Hepatocyte (in vitro differentiated cells): ENCODE results near the gene BCL2.

Experiments used
- CTCF ChIP-seq: fragments of 200-600 bp; sonication (generic); IDR thresholded peaks from 2 replicates; pipeline ENCODE4 v1.5.1; 2016; ENCODE audit warnings: antibody characterized with exemption, mild to moderate bottlenecking; ENCODE audit not compliant: poor library complexity
- EZH2 ChIP-seq: fragments of 200-600 bp; sonication (generic); IDR thresholded peaks from 2 replicates; pipeline ENCODE4 v1.6.1; 2016; ENCODE audit warnings: antibody characterized with exemption, mild to moderate bottlenecking, borderline replicate concordance
- EZH2phosphoT487 ChIP-seq: fragments of 200-600 bp; sonication (generic); IDR thresholded peaks from one replicate; pipeline ENCODE4 v1.6.1; 2018; ENCODE audit warnings: antibody characterized with exemption, mild to moderate bottlenecking, low read depth, moderate library complexity; ENCODE audit not compliant: unreplicated experiment, severe bottlenecking

GRCh38 chr18:63187223-63187574 lies 132.4 kb downstream of the BCL2 start:
- no peak for TF ChIP-seq CTCF
- TF ChIP-seq EZH2 = no peak
- no peak for TF ChIP-seq EZH2phosphoT487
